Fibroblast of peridontal ligament (primary cell): ENCODE data around the gene DENND2A.
"Not testable (repeated sequence)": the region's sequence is repeated elsewhere in the genome, so short reads cannot be mapped to it uniquely, and the experiment has no call there.

Experiments used
- DNase-seq: peaks from one replicate; pipeline ENCODE4 v3.0.0-alpha.2; 2010; ENCODE audit errors: extremely low read depth

The DENND2A gene

GRCh38 chr7:140646931-140647647 lies 6.5 kb upstream of the DENND2A start:
- DNase-seq, result peak; percentile 35

GRCh38 chr7:140645166-140645900 lies 4.7 kb upstream of the DENND2A start:
- no peak for DNase-seq

GRCh38 chr7:140644761-140645160 lies 4.1 kb upstream of the DENND2A start:
- not testable (repeated sequence) for DNase-seq

GRCh38 chr7:140643416-140643815 lies 2.8 kb upstream of the DENND2A start:
- DNase-seq, result no peak

GRCh38 chr7:140641524-140642195 lies 1.0 kb upstream of the DENND2A start:
- DNase-seq, result no peak

DNA sequence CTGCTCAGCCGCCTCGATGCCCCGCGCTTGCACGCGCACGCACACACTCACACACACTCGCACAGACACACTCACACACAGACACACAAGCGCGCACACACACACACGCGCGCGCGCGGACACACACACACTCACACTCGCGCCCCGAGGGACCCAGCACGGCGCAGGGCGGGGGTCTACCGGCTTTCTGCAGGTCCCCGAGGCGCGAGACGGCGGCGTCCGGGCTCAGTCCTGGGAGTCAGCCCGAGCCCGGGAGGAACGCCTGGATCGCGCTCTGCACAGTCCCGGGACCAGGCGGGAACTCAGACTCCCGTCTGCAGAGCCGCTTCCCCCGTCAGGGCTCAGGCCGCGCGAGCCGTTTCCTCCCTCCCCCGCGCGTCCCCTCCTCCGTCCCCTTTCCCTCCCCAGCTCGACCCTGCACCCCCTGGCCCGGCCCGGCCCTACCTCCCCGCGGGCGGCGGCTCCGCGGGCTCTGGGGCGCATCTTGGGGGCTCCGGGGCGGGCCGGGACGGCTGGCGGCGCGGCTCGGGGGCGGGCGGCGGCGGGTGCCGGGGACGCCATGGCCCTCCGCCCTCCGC lies 464 bp downstream of the DENND2A start:
- no peak for DNase-seq

DNA sequence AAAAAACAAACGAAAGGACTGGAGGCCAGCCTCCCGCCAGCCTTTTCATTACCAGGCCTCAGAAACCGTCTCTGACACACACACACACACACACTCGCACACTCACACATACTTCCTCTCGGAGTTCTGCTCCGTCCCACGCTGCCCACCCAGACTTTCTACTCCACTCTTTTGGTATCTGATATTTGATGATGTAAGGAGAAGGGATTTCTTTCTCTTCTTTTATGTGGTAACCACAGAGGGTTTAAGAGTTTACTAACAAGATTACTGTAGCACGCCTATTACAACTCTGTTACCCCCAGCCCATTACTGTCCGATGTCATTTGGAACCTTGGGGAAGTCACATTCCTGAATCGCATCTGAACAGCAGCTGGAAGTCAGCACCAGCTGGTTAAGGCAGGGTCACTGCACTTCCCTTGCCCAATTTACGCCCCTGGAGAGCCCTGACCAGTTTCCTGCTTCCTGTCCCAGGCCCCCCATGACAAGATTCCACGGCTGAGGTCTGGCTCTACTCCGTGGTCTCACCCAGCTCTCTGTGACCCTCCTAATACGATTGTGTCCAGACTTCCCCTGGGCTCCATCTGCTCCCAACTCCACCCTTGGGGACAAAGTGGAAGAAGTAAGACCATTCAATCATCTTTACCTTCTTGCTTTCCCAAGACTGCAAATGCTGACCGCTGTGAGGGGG lies 1.1 kb downstream of the DENND2A start:
- peak; percentile 61 for DNase-seq

DNA sequence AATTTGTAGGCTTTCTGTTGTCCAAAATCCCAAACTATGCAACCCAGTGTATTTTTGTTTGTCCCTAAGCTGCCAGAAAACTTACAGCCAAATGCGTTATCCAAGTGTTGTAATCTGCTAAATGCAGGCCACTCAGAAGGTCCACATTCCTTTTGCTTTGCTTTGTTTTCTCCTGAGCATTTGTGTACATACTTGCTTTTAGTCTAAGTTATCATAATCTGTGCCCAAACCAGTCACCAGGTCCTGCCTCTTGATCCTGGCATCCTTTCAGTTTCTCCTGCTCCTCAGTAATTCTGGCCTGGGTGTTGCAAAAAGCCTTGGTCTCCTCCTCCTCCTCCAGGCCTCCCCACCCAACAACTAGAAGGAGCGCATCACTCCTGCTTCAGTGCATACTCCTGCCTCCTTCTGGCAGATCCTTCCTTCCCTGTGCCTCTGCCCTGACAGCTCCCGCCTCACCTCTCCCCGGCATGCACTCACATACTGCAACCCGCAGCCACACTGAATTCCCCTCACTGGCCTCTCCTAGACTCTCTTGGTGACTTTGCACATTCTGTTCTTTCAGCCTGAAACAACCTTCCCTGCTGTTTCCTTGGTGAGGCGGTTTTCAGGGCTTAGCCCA lies 2.3 kb downstream of the DENND2A start:
- peak; percentile 75 for DNase-seq

- no peak for DNase-seq
These were observed 3.2 kb downstream of the DENND2A start for GRCh38 chr7:140637400-140637799.

GRCh38 chr7:140635816-140636215 lies 4.8 kb downstream of the DENND2A start:
- DNase-seq, result no peak

GRCh38 chr7:140635345-140635744 lies 5.3 kb downstream of the DENND2A start:
- no peak for DNase-seq

DNA sequence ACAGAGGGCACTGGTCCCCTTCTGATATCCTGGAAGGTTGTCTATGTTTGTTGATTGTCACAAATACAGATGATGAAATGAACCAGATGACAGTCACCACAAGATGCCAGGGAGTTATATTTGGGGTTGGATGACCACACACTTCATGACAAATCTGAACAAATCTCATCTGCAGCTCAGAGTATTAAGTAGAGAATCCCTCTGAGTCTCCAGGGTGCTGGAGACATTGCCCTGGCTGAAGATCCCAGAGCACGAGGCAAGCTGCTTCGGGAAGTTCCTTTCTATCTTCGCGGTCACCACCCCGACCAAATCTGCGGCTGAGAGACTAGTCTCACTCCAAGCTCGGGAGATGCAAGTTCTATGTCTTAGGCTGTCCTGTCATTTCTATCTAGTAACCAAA lies 9.0 kb downstream of the DENND2A start:
- no peak for DNase-seq

DNA sequence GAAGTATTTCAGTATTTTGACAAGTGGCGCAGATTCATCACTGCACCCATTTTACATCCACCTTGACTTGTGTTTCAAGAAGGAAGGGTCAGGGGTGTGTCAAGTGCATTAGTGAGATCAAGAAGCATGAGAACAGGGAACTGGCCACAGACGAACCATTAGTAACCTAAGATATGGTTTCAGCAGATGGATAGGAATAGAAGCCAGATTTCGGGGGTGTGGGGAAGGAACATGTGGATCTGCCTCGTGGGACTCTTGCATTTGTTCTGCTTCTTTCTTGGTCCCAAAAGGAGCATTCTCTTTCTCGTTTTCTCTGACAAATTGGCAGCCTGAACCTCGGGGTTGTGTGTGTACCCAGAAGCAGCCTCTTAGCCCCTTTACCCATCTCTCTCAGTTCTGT lies 9.6 kb downstream of the DENND2A start:
- no peak for DNase-seq

DNA sequence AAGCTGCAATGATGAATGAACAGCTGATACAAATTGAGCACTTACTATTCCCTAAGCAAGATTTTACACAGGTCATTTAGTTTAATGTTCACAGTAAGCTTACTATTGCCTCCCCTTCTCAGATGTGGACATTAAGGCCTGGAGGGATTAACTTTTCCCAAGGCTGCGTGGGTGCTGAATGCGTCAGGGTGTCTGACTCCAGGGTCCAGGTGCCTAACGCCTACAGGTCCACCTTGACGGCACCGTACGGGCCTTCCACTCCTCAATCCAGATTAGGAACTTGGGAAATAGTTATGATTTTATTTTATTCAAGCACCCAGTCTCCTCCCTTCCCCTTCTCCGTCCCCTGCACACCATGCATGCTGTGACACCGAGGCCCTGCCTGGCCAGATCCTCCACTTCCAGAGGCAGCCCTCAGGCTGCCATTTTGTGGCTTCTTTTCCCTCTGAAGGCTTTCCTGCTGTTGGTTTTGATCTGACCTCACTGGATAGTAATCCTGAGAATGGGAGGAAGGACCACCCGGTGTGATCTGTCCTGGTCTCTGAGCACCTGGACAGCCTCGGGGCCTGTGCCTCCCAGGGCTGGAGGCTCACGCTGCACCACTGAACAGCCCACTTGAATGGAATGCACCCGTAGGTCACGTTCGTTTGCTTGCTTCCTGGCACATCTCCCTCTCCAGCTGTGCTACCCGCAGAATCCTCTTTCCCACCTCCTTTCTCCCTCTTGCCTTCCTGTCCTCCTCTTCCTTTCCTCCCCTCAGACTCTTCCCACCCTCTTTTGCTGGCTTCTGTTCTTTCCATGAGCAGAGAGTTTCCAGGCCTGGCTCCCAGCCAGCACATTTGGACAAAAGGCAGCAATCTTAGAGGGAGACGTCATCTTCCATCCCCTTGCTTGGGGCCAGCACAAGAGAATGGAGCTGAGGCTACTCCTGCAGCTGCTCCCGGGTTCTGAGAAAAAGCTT lies 14.4 kb downstream of the DENND2A start:
- DNase-seq, result peak; percentile 97

GRCh38 chr7:140625192-140625558 lies 15.4 kb downstream of the DENND2A start:
- DNase-seq, result not testable (repeated sequence)

- no peak for DNase-seq
These were observed 16.0 kb downstream of the DENND2A start for GRCh38 chr7:140624392-140625191.

DNA sequence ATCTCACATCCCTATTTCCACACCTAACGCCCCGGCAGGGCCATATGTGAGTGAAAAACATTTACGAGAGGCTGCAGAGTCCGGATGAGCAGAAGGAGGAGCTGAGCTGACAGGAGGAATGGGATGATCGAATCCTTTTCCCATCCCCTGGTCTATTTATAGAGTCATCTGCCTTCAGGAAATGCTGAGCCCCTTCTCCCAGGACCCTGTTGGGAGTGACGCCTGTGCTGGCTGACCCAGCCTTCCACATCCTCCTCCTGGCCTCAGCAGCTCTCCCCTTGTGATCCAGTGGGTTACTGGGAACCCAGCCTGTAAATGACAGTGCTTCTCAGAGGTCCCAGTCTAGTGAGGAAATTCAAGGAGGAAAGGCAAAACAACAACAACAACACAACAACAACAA lies 16.6 kb downstream of the DENND2A start:
- DNase-seq, result no peak

DNA sequence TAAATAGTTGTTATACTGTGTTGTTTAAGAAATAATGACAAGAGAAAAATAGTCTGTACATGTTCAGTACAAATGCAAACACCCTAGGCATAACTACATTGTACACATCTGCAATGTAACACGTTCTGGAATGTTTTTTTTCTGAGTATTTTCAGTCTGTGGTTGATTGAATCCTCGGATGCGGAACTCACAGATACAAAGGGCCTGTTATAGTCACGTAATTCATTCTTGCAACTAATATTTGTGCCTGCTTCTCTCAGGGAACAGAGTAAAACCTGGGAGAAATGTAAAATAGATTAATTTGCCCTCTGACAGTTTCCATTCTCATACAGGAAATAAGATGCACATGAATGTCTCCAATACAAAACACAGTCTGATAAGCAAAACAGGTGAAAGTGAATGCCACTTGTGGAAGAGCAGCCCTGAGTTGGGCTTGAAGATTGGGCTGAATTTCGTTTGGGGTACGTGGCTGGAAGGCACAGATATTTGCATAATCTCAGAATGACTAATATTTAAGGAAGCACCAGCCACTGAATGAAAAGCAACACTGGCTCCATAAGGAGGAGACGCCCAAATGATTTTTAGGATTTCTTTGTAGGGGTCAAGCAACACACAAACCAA lies 19.1 kb downstream of the DENND2A start:
- peak; percentile 49 for DNase-seq

GRCh38 chr7:140619915-140620510 lies 20.6 kb downstream of the DENND2A start:
- DNase-seq, result not testable (repeated sequence)
